GM18505 (cell line): ENCODE measurements around the gene ACTRT2.

Experiments used
- ATAC-seq: cut with Tn5 transposase; IDR thresholded peaks from one replicate; pipeline ENCODE4 v1.9.1; 2021; ENCODE audit not compliant: unreplicated experiment
- POLR2A ChIP-seq: IDR thresholded peaks from 4 replicates; pipeline ENCODE4 v1.6.1; 2011; ENCODE audit warnings: borderline replicate concordance; ENCODE audit not compliant: insufficient read depth, insufficient read length; ENCODE audit errors: extremely low read depth

The ACTRT2 gene

GRCh38 chr1:3056641-3057040 lies 35.4 kb downstream of the ACTRT2 start:
- ATAC-seq = no peak
- TF ChIP-seq POLR2A = no peak

- no peak for ATAC-seq
- no peak for TF ChIP-seq POLR2A
Measured at GRCh38 chr1:3058263-3059030, 37.2 kb downstream of the ACTRT2 start.

- no peak for ATAC-seq
- TF ChIP-seq POLR2A = no peak
Measured at GRCh38 chr1:3060127-3060526, 38.9 kb downstream of the ACTRT2 start.

DNA sequence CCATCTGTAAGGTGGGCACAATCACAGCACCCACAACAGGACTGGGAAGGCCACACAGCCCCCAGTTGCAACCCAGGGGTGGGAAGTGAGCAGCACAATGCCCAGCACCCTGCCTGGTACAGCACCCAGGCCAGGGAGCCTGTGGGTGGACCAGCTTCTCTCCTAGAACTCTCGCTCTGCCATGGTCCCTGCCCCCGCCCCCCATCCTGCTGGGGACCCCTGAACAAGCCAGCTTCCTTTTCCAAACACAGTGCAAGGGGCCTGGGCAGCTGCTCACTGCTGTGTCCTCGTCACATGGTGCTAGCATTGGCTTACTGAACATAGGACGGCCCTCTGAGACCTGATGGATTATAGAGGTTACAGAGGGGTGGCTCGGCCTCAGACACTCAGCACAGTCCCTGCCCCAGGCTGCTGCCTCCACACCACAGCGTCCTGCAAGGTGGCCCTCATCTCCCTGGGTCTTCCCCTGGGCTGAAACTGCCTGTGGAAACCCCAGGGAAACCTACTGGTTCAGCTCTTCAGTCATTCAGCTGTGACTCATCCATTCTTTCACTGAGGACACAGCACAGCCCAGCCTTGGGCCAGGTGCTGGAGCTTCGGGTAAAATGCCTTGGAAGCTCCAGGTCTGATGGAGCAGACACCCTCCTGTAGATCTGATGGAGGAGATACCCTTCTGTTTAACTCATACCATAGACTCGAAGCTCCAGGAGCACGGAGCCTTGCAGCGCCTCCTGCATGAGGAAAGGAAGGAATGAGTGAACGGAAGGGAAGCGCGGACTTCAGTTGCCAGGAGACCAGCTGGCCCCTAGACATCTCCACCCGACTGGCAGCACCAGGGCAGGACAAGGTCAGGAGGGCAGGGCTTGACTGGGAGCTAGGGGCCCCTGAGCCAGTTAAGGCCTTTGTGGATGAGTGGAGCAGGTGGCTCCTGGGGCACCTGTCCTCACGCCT lies 39.6 kb downstream of the ACTRT2 start:
- no peak for TF ChIP-seq POLR2A
- no peak for ATAC-seq

DNA sequence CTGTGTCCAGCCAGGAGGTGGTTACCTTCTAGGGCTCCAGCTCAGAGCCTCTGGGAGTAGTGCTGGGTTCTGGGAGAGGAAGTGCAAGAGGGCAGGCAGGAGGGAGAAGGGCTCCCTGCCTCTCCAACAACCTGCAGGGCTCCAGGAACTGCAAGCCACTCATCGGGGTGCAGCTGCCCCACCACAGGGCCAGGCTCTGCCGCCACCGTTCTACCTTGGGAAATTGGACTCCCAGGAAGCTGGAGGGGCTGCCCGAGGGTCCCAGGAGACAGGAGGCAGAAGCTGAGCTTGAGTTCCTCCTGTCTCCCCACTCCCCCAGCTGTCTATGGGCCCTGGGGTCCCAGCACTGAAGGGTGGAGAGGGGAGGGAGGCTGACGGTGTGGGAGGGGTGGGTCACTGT lies 40.3 kb downstream of the ACTRT2 start:
- no peak for ATAC-seq
- no peak for TF ChIP-seq POLR2A

GRCh38 chr1:3061981-3062615 lies 40.8 kb downstream of the ACTRT2 start:
- no peak for TF ChIP-seq POLR2A
- ATAC-seq = no peak

GRCh38 chr1:3062616-3063378 lies 41.5 kb downstream of the ACTRT2 start:
- no peak for TF ChIP-seq POLR2A
- ATAC-seq = no peak

DNA sequence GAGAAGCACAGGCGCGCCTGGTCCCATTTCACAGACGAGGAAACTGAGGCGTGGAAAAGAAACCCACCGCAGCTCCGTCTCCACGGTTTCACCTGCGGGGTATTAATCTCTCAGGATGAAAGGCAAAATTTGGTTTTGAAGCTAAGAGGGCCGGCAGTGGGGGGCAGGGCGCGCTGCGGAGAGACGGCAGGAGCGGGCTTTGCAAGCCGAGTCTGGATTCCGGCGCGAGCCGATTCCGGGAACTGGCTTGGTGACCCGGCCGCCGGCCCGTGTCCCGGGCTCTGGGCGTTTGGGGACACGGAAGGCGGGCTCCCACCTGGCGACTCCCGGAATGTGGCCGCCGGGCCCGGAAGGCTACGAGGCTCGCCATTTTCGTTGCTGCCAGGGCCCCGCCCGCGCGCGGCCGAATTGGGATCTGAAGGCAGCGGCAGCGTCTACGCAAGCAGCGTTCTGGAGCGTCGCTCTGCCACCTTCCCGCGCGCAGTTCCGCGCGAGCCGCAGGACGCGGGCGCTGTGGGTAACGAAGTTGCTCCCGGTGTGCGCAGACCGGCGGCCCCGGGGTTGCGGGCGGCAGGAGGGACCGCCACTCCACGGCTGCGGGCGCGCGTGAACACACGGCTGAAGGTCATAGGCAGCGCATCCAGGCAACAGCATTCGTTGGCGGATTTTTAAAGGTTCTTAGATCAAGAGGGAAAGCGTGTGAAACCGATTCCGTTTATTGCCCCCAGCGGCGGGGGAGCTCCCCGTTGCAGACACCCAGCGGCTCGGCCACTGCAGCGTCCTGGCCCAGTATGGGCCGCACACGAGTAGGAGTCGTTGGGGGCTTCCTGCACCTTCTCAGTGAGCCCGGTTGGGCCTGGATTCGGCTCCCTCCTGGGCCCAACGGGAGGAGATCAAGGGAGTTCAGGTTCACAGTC lies 42.4 kb downstream of the ACTRT2 start:
- ATAC-seq = no peak

GRCh38 chr1:3064296-3064850 lies 43.1 kb downstream of the ACTRT2 start:
- no peak for ATAC-seq
- no peak for TF ChIP-seq POLR2A

More for the DNA sequence above, 42.4 kb downstream of the ACTRT2 start:
- TF ChIP-seq POLR2A = no peak

DNA sequence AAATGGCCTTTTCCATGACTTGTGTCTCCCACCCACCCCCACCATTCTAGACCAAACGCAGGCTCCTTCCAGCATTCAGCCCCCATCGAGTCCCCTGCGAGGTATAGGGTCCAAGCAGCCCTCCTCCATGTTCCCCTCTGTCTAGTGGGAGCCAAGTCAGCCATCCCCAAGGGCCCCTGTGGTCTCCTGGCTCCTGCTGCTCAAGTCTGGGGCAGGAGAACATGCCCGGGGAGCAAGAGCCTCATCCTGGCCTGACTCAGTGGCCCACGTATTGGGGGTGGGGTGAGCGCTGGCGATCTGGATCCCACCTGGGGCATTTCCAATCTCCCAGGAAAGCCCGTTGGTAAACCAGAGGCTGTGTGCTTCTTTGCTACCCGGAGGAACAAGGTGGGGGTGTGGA lies 43.6 kb downstream of the ACTRT2 start:
- TF ChIP-seq POLR2A = no peak
- no peak for ATAC-seq

- ATAC-seq = no peak
- no peak for TF ChIP-seq POLR2A
Measured at GRCh38 chr1:3065396-3065795, 44.1 kb downstream of the ACTRT2 start.
